HEK293T (cell line): Measurements from ENCODE around the gene PANX2.

ENCODE experiments used
- ARNT ChIP-seq: fragments of 450-650 bp; IDR thresholded peaks from 2 replicates; pipeline ENCODE4 v1.6.1; 2017; ENCODE audit warnings: mild to moderate bottlenecking
- BHLHE40 ChIP-seq: fragments of 450-650 bp; IDR thresholded peaks from 2 replicates; pipeline ENCODE4 v1.6.1; 2016; ENCODE audit warnings: mild to moderate bottlenecking, moderate library complexity, borderline replicate concordance
- ELF4 ChIP-seq: fragments of 450-650 bp; IDR thresholded peaks from 2 replicates; pipeline ENCODE4 v1.6.1; 2017; ENCODE audit warnings: antibody characterized with exemption
- FOXA1 ChIP-seq: fragments of 450-650 bp; IDR thresholded peaks from 2 replicates; pipeline ENCODE4 v1.6.1; 2016; ENCODE audit warnings: mild to moderate bottlenecking
- FOXM1 ChIP-seq: fragments of 450-650 bp; IDR thresholded peaks from 2 replicates; pipeline ENCODE4 v1.6.1; 2017; ENCODE audit warnings: mild to moderate bottlenecking, borderline replicate concordance
- HDGF ChIP-seq: fragments of 450-650 bp; IDR thresholded peaks from 2 replicates; pipeline ENCODE4 v1.6.1; 2017; ENCODE audit warnings: antibody characterized with exemption, borderline replicate concordance
- L3MBTL2 ChIP-seq: fragments of 450-650 bp; conservative IDR thresholded peaks from 2 replicates; pipeline ENCODE4 v1.6.1; 2016; ENCODE audit warnings: mild to moderate bottlenecking
- NFRKB ChIP-seq: fragments of 450-650 bp; IDR thresholded peaks from 2 replicates; pipeline ENCODE4 v1.6.1; 2016; ENCODE audit warnings: mild to moderate bottlenecking, moderate library complexity
- PKNOX1 ChIP-seq: fragments of 450-650 bp; IDR thresholded peaks from 2 replicates; pipeline ENCODE4 v1.6.1; 2016
- SP1 ChIP-seq: fragments of 450-650 bp; IDR thresholded peaks from 2 replicates; pipeline ENCODE4 v1.6.1; 2017
- SUZ12 ChIP-seq: fragments of 450-650 bp; IDR thresholded peaks from 2 replicates; pipeline ENCODE4 v1.6.1; 2016; ENCODE audit warnings: mild to moderate bottlenecking
- TARDBP ChIP-seq: fragments of 450-650 bp; IDR thresholded peaks from 2 replicates; pipeline ENCODE4 v1.6.1; 2016

GRCh38 chr22:50189849-50190181 lies 19.3 kb downstream of the PANX2 start:
- TF ChIP-seq NFRKB (no peak), BHLHE40 (no peak), HDGF (no peak), SP1 (no peak), SUZ12 (no peak), PKNOX1 (no peak), FOXM1 (no peak), ELF4 (no peak), FOXA1 (no peak), ARNT (no peak), L3MBTL2 (no peak), TARDBP (no peak)
